GM19452 (cell line): ENCODE results near the gene ERCC1.

Experiments used
- ATAC-seq: cut with Tn5 transposase; IDR thresholded peaks from one replicate; pipeline ENCODE4 v1.9.1; 2021; ENCODE audit not compliant: unreplicated experiment

ERCC1 gene

GRCh38 chr19:45406226-45407090 lies 17.3 kb downstream of the ERCC1 start, which contains the start of gene POLR1G:
Gene POLR1G (plus strand): TSS chr19:45406644. CDS start chr19:45406697, 53 bp downstream.
- ATAC-seq, result peak; percentile 76

- ATAC-seq, result peak; percentile 45
Observed at GRCh38 chr19:45405435-45406225, 18.1 kb downstream of the ERCC1 start.

GRCh38 chr19:45404557-45405434 lies 18.9 kb downstream of the ERCC1 start, which contains the start of gene PPP1R13L:
Gene PPP1R13L (minus strand): TSS chr19:45405069. CDS start chr19:45398318, 6,751 bp downstream.
- peak; percentile 32 for ATAC-seq

GRCh38 chr19:45403781-45404556 lies 19.7 kb downstream of the ERCC1 start:
- no peak for ATAC-seq

GRCh38 chr19:45403272-45403671 lies 20.4 kb downstream of the ERCC1 start:
- no peak for ATAC-seq

GRCh38 chr19:45402298-45403061 lies 21.2 kb downstream of the ERCC1 start:
- no peak for ATAC-seq

- no peak for ATAC-seq
Observed at GRCh38 chr19:45401815-45402214, 21.9 kb downstream of the ERCC1 start.

GRCh38 chr19:45400192-45400591 lies 23.5 kb downstream of the ERCC1 start:
- ATAC-seq, result no peak

GRCh38 chr19:45395821-45396617 lies 27.7 kb downstream of the ERCC1 start:
- no peak for ATAC-seq

GRCh38 chr19:45391871-45392665 lies 31.6 kb downstream of the ERCC1 start:
- ATAC-seq, result no peak

- no peak for ATAC-seq
Observed at GRCh38 chr19:45391346-45391745, 32.4 kb downstream of the ERCC1 start.

GRCh38 chr19:45385392-45386221 lies 38.1 kb downstream of the ERCC1 start:
- ATAC-seq, result no peak

GRCh38 chr19:45382426-45382825 lies 41.3 kb downstream of the ERCC1 start:
- ATAC-seq, result no peak

GRCh38 chr19:45380107-45380506 lies 43.6 kb downstream of the ERCC1 start:
- no peak for ATAC-seq

GRCh38 chr19:45376045-45376724 lies 47.5 kb downstream of the ERCC1 start:
- ATAC-seq, result no peak
